Thyroid gland (tissue), 4 donors: ENCODE results near the gene P4HA2. TPM values are rescaled to one million over a fixed set of nuclear protein-coding genes. Genes with fewer than 3 reads are reported as not detected.

Source experiments
- DNase-seq, 2 donors: peaks; one replicate each; pipeline ENCODE4 v3.0.0-alpha.2; 2019
- H3K27ac ChIP-seq, 3 donors: fragments of 200-600 bp; sonication (generic); 1 replicate in 2 of 3; 2 replicates in 1 of 3; pipeline ENCODE4 v1.5.1; 2016 to 2019; ENCODE audit warnings: mild to moderate bottlenecking in 1 of 3, moderate library complexity in 1 of 3
- H3K27me3 ChIP-seq: fragments of 200-600 bp; sonication (generic); one replicate; pipeline ENCODE4 v1.5.1; 2019
- H3K36me3 ChIP-seq, 2 donors: fragments of 200-600 bp; sonication (generic); one replicate each; pipeline ENCODE4 v1.5.1; 2016 to 2019
- H3K4me1 ChIP-seq, 2 donors: fragments of 200-600 bp; sonication (generic); one replicate each; pipeline ENCODE4 v1.5.1; 2017 to 2019
- H3K4me3 ChIP-seq, 3 donors: fragments of 200-600 bp; sonication (generic); replicated peaks in 1 of 3; 1 replicate in 2 of 3; 2 replicates in 1 of 3; pipeline ENCODE4 v1.5.1; 2016; ENCODE audit warnings: mild to moderate bottlenecking in 1 of 3
- H3K9me3 ChIP-seq: fragments of 200-600 bp; sonication (generic); one replicate; pipeline ENCODE4 v1.5.1; 2017
- CTCF ChIP-seq, 6 experiments: fragments of 200-600 bp in 3 of 6; fragments of 450-650 bp in 3 of 6; sonication (generic) in 3 of 6; IDR thresholded peaks; one replicate each; pipeline ENCODE4 v1.5.1; 2016 to 2019; ENCODE audit warnings: antibody characterized with exemption in 6 of 6, mild to moderate bottlenecking in 2 of 6, inconsistent platforms in 1 of 6, moderate library complexity in 1 of 6
- POLR2A ChIP-seq, 2 donors: fragments of 450-650 bp; IDR thresholded peaks; one replicate each; pipeline ENCODE4 v1.6.1; 2017; ENCODE audit warnings: antibody characterized with exemption in 2 of 2, mild to moderate bottlenecking in 2 of 2, moderate library complexity in 1 of 2
- WGBS, 2 donors: methylation state at CpG; one replicate each; pipeline ENCODE4 v1.1.5; 2017; 5-methylcytosine and 5-hydroxymethylcytosine counted together
- intact Hi-C: fragments of 100-400 bp; cut with DNase I; formaldehyde crosslinking; loops from one replicate; pipeline ENCODE4 v1.15.1; 2023
- microRNA-seq: library from miRNA; unstranded; fragments of <30 nt; microRNA quantifications from one replicate; pipeline ENCODE4, GENCODE V29; 2016
- small RNA-seq: library from RNA; depleted of rRNA; stranded (forward); fragments of <200 nt; gene quantifications from one replicate; pipeline ENCODE3, GENCODE V24; 2016
- total RNA-seq, 4 donors: library from RNA; depleted of rRNA; stranded (reverse); fragments of >200 nt; gene quantifications; one replicate each; pipeline ENCODE4 v1.2.3, GENCODE V29; 2016

P4HA2 gene
- total RNA-seq, 4 donors from 2014 or later: 21.3 to 32.0 (median 29.6) TPM

- no peak for DNase-seq
- no peaks in the 10 kb centered on the region for H3K4me1 ChIP-seq
- intact Hi-C loops: no loop called here
- H3K9me3 ChIP-seq: peaks cover 5% of the 10 kb centered on the region
- no peak overlapping the region for H3K27ac ChIP-seq
- H3K27me3 ChIP-seq: no peaks in the 10 kb centered on the region
- no peak overlapping the region for H3K4me3 ChIP-seq
- 96 to 97% methylated on average over 1 of the region's 1 CpG for WGBS, 2 donors
- no peaks in the 10 kb centered on the region for H3K36me3 ChIP-seq
- TF ChIP-seq POLR2A (IDR thresholded peaks at IDR 0.05) (no peak), CTCF (IDR thresholded peaks at IDR 0.05) (no peak)
These were observed 84.5 kb downstream of the P4HA2 start for GRCh38 chr5:132143148-132143547.

GRCh38 chr5:132142459-132142858 lies 85.2 kb downstream of the P4HA2 start:
- Histone ChIP-seq H3K9me3 (peaks cover 5% of the 10 kb centered on the region), H3K4me3 (no peak overlapping the region), H3K36me3 (no peaks in the 10 kb centered on the region), H3K27ac (no peak overlapping the region), H3K4me1 (no peaks in the 10 kb centered on the region), H3K27me3 (no peaks in the 10 kb centered on the region)
- DNase-seq: no peak
- intact Hi-C loops: no loop called here
- no peak for TF ChIP-seq POLR2A (IDR thresholded peaks at IDR 0.05)
- no peak for TF ChIP-seq CTCF (IDR thresholded peaks at IDR 0.05)

Small RNA genes within 50 kb of the gene (microRNA-seq; reads per million reads assigned to microRNA genes)
- gene MIR6830: not detected

Small RNA genes within 50 kb of the gene (small RNA-seq; reads per million reads assigned to genes)
- gene AC063976.4: not detected

Other genes starting within 250 kb of the P4HA2 start
- gene ACSL6, start 216.2 kb downstream of the P4HA2 start, total RNA-seq: 1 to 10 TPM in 3 of 4 donors, under 1 TPM in 1; 0.71 to 6.2 (median 1.2) TPM
- not detected for gene IL3, start 167.2 kb downstream of the P4HA2 start, total RNA-seq
- not detected for gene CSF2, start 154.1 kb downstream of the P4HA2 start, total RNA-seq
- gene PDLIM4, start 29.8 kb upstream of the P4HA2 start, total RNA-seq: 10 to 100 TPM in 2 of 4 donors, 1 to 10 TPM in 2; 6.0 to 25.4 (median 13.3) TPM
- under 1 TPM in 2 of 4 donors, not detected in 2; 0.54 to 0.78 TPM for gene SLC22A4, start 66.5 kb upstream of the P4HA2 start, total RNA-seq
- gene SLC22A5, start 141.9 kb upstream of the P4HA2 start, total RNA-seq: 10 to 100 TPM; 18.1 to 28.3 (median 24.2) TPM